OCI-LY1 (cell line): Measurements from ENCODE around the gene ERRFI1.

ENCODE experiments used
- CTCF ChIP-seq: fragments of 200-600 bp; sonication (generic), shearing (Covaris generic); IDR thresholded peaks from 2 replicates; pipeline ENCODE4 v1.5.1; 2017; ENCODE audit warnings: mild to moderate bottlenecking, antibody characterized with exemption, low read length, moderate library complexity, mixed read lengths
- EZH2 ChIP-seq: fragments of 200-600 bp; sonication (generic), shearing (Covaris generic); IDR thresholded peaks from 2 replicates; pipeline ENCODE4 v1.8.0; 2017; ENCODE audit warnings: borderline replicate concordance, mixed run types, mild to moderate bottlenecking, antibody characterized with exemption, low read length, moderate library complexity, mixed read lengths

DNA sequence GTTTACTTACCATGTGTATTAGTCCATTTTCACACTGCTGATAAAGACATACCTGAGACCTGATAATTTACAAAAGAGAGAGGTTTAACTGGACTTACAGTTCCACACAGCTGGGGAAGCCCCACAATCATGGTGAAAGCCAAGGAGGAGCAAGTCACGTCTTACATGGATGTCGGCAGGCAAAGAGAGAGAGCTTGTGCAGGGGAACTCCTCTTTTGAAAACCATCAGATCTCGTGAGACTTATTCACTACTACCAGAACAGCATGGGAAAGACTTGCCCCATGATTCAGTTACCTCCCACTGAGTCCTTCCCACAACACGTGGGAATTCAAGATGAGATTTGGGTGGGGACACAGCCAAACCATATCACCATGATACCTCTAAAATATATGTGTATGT is 39.3 kb upstream of the ERRFI1 start:
- TF ChIP-seq CTCF = no peak
- no peak for TF ChIP-seq EZH2
